ENCODE data around the gene TMEM9B. TPM values are rescaled to one million over a fixed set of nuclear protein-coding genes. Genes with fewer than 3 reads are reported as not detected.

Gene TMEM9B
- total and polyA plus RNA-seq, 2 experiments from 2014 or later: 10.4 to 12.9 TPM

DNA sequence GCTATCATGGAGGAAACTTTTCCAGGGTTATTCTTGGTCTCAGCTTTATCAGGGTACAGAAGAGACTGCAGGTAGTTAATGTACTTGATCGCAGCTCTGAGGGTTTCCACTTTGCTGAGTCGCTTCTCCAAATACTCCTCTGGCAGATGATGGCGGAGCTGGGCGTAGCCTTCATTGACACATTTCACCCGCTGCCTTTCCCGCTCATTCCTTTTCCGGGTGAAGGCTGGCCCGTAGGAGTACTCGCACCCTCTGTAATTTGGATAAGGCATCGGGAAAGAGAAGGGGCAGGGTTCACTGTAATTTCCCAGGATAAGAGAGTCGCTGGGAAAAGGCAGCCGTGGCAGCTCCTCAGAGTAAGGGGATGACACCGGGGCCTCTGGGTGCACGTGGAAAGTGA lies 26.6 kb downstream of the TMEM9B start:
- ATAC-seq (no peak), DNase-seq (ENCODE audit: low spot score) (no peak)
- Histone ChIP-seq H3K4me3 (no peak overlapping the region), H3K27ac (ENCODE audit: low read depth) (no peak overlapping the region), H3K79me2 (replicated peaks; ENCODE audit: insufficient read depth) (no peaks in the 10 kb centered on the region), H2AFZ (no peak overlapping the region), H3K27me3 (ENCODE audit: insufficient read depth) (no peaks in the 10 kb centered on the region), H3F3A (replicated peaks; ENCODE audit: low read depth) (no peaks in the 10 kb centered on the region), H3K4me1 (ENCODE audit: insufficient read depth) (peaks cover 5% of the 10 kb centered on the region; the same call in 1 of the 2 replicates), H3K36me3 (ENCODE audit: insufficient read depth) (no peaks in the 10 kb centered on the region), H4K20me1 (replicated peaks; ENCODE audit: insufficient read depth) (no peaks in the 10 kb centered on the region), H3K4me2 (no peak overlapping the region), H3K9me2 (ENCODE audit: insufficient read depth) (no peaks in the 10 kb centered on the region)
- peaks cover 15% of the 10 kb centered on the region for H3K4me1 Mint-ChIP-seq
- H3K9me3 Mint-ChIP-seq: no peaks in the 10 kb centered on the region
- no peak overlapping the region for H3K27ac Mint-ChIP-seq
- no peaks in the 10 kb centered on the region for H3K36me3 Mint-ChIP-seq (ENCODE audit: low read depth)
- peaks cover 3% of the 10 kb centered on the region for H3K27me3 Mint-ChIP-seq (ENCODE audit: insufficient read depth, low read depth, poor library complexity)
- H3K4me3 Mint-ChIP-seq: no peak overlapping the region
- no peak for TF ChIP-seq POLR2AphosphoS5 (IDR thresholded peaks at IDR 0.05; ENCODE audit: low read depth)
- TF ChIP-seq, protein P1, sequence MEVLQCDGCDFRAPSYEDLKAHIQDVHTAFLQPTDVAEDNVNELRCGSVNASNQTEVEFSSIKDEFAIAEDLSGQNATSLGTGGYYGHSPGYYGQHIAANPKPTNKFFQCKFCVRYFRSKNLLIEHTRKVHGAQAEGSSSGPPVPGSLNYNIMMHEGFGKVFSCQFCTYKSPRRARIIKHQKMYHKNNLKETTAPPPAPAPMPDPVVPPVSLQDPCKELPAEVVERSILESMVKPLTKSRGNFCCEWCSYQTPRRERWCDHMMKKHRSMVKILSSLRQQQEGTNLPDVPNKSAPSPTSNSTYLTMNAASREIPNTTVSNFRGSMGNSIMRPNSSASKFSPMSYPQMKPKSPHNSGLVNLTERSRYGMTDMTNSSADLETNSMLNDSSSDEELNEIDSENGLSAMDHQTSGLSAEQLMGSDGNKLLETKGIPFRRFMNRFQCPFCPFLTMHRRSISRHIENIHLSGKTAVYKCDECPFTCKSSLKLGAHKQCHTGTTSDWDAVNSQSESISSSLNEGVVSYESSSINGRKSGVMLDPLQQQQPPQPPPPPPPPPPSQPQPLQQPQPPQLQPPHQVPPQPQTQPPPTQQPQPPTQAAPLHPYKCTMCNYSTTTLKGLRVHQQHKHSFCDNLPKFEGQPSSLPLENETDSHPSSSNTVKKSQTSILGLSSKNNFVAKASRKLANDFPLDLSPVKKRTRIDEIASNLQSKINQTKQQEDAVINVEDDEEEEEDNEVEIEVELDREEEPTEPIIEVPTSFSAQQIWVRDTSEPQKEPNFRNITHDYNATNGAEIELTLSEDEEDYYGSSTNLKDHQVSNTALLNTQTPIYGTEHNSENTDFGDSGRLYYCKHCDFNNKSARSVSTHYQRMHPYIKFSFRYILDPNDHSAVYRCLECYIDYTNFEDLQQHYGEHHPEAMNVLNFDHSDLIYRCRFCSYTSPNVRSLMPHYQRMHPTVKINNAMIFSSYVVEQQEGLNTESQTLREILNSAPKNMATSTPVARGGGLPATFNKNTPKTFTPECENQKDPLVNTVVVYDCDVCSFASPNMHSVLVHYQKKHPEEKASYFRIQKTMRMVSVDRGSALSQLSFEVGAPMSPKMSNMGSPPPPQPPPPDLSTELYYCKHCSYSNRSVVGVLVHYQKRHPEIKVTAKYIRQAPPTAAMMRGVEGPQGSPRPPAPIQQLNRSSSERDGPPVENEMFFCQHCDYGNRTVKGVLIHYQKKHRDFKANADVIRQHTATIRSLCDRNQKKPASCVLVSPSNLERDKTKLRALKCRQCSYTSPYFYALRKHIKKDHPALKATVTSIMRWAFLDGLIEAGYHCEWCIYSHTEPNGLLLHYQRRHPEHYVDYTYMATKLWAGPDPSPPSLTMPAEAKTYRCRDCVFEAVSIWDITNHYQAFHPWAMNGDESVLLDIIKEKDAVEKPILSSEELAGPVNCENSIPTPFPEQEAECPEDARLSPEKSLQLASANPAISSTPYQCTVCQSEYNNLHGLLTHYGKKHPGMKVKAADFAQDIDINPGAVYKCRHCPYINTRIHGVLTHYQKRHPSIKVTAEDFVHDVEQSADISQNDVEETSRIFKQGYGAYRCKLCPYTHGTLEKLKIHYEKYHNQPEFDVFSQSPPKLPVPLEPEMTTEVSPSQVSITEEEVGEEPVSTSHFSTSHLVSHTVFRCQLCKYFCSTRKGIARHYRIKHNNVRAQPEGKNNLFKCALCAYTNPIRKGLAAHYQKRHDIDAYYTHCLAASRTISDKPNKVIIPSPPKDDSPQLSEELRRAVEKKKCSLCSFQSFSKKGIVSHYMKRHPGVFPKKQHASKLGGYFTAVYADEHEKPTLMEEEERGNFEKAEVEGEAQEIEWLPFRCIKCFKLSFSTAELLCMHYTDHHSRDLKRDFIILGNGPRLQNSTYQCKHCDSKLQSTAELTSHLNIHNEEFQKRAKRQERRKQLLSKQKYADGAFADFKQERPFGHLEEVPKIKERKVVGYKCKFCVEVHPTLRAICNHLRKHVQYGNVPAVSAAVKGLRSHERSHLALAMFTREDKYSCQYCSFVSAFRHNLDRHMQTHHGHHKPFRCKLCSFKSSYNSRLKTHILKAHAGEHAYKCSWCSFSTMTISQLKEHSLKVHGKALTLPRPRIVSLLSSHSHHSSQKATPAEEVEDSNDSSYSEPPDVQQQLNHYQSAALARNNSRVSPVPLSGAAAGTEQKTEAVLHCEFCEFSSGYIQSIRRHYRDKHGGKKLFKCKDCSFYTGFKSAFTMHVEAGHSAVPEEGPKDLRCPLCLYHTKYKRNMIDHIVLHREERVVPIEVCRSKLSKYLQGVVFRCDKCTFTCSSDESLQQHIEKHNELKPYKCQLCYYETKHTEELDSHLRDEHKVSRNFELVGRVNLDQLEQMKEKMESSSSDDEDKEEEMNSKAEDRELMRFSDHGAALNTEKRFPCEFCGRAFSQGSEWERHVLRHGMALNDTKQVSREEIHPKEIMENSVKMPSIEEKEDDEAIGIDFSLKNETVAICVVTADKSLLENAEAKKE (CRISPR knock-in tag; IDR thresholded peaks at IDR 0.05): no peak
- no peak for TF ChIP-seq STAT1 (IDR thresholded peaks at IDR 0.05; ENCODE audit: unreplicated experiment)
- no peak for TF ChIP-seq EZH2 (IDR thresholded peaks at IDR 0.05; ENCODE audit: low read depth, unreplicated experiment)

- Histone ChIP-seq H3K4me1 (ENCODE audit: insufficient read depth) (peaks cover 5% of the 10 kb centered on the region; the same call in 1 of the 2 replicates), H3K27ac (ENCODE audit: low read depth) (no peak overlapping the region), H3K79me2 (replicated peaks; ENCODE audit: insufficient read depth) (no peaks in the 10 kb centered on the region), H3K4me3 (no peak overlapping the region), H2AFZ (no peak overlapping the region), H3K9me2 (ENCODE audit: insufficient read depth) (no peaks in the 10 kb centered on the region), H3K36me3 (ENCODE audit: insufficient read depth) (no peaks in the 10 kb centered on the region), H3K4me2 (no peak overlapping the region), H4K20me1 (replicated peaks; ENCODE audit: insufficient read depth) (no peaks in the 10 kb centered on the region), H3K27me3 (ENCODE audit: insufficient read depth) (no peaks in the 10 kb centered on the region), H3F3A (replicated peaks; ENCODE audit: low read depth) (no peaks in the 10 kb centered on the region)
- H3K9me3 Mint-ChIP-seq: no peaks in the 10 kb centered on the region
- no peak for ATAC-seq
- peaks cover 20% of the 10 kb centered on the region for H3K4me1 Mint-ChIP-seq
- H3K27ac Mint-ChIP-seq: no peak overlapping the region
- peaks cover 5% of the 10 kb centered on the region for H3K27me3 Mint-ChIP-seq (ENCODE audit: insufficient read depth, low read depth, poor library complexity)
- DNase-seq (ENCODE audit: low spot score): no peak
- H3K36me3 Mint-ChIP-seq (ENCODE audit: low read depth): no peaks in the 10 kb centered on the region
- H3K4me3 Mint-ChIP-seq: no peak overlapping the region
- no peak for TF ChIP-seq CTCF (conservative IDR thresholded peaks at IDR 0.05; ENCODE audit: low read depth in 2 of 2)
- no peak for TF ChIP-seq EZH2phosphoT487 (IDR thresholded peaks at IDR 0.05; ENCODE audit: unreplicated experiment)
- TF ChIP-seq ZNF331 (CRISPR knock-in tag; IDR thresholded peaks at IDR 0.05; ENCODE audit: low read depth): no peak
- no peak for TF ChIP-seq STAT1 (IDR thresholded peaks at IDR 0.05; ENCODE audit: unreplicated experiment)
- TF ChIP-seq POLR2AphosphoS5 (IDR thresholded peaks at IDR 0.05; ENCODE audit: low read depth): no peak
- TF ChIP-seq, protein P2, sequence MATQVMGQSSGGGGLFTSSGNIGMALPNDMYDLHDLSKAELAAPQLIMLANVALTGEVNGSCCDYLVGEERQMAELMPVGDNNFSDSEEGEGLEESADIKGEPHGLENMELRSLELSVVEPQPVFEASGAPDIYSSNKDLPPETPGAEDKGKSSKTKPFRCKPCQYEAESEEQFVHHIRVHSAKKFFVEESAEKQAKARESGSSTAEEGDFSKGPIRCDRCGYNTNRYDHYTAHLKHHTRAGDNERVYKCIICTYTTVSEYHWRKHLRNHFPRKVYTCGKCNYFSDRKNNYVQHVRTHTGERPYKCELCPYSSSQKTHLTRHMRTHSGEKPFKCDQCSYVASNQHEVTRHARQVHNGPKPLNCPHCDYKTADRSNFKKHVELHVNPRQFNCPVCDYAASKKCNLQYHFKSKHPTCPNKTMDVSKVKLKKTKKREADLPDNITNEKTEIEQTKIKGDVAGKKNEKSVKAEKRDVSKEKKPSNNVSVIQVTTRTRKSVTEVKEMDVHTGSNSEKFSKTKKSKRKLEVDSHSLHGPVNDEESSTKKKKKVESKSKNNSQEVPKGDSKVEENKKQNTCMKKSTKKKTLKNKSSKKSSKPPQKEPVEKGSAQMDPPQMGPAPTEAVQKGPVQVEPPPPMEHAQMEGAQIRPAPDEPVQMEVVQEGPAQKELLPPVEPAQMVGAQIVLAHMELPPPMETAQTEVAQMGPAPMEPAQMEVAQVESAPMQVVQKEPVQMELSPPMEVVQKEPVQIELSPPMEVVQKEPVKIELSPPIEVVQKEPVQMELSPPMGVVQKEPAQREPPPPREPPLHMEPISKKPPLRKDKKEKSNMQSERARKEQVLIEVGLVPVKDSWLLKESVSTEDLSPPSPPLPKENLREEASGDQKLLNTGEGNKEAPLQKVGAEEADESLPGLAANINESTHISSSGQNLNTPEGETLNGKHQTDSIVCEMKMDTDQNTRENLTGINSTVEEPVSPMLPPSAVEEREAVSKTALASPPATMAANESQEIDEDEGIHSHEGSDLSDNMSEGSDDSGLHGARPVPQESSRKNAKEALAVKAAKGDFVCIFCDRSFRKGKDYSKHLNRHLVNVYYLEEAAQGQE (IDR thresholded peaks at IDR 0.05; ENCODE audit: unreplicated experiment): no peak
These were observed 27.1 kb downstream of the TMEM9B start for GRCh38 chr11:8937159-8937558.

All from GM23338 (cell line).